Mesodermal cell (in vitro differentiated cells): ENCODE results near the gene MTRFR.

Experiments used
- H3K27ac ChIP-seq: 2 replicates; pipeline ENCODE4 v1.7.0; 2013; ENCODE audit warnings: mild to moderate bottlenecking, low read depth, low read length, moderate library complexity; ENCODE audit not compliant: severe bottlenecking
- H3K36me3 ChIP-seq: 2 replicates; pipeline ENCODE4 v1.7.1; 2013; ENCODE audit warnings: mild to moderate bottlenecking, low read length, moderate library complexity; ENCODE audit not compliant: control insufficient read depth, insufficient read depth
- H3K4me1 ChIP-seq: one replicate; pipeline ENCODE4 v1.7.1; 2013; ENCODE audit warnings: mild to moderate bottlenecking, low read length; ENCODE audit not compliant: insufficient read depth, control insufficient read depth, poor library complexity, severe bottlenecking
- H3K4me3 ChIP-seq: 2 replicates; pipeline ENCODE4 v1.7.0; 2013; ENCODE audit warnings: low read length, control low read depth, mild to moderate bottlenecking; ENCODE audit not compliant: insufficient read depth, poor library complexity, severe bottlenecking; ENCODE audit errors: extremely low read depth
- H3K9me3 ChIP-seq: 2 replicates; pipeline ENCODE4 v1.7.1; 2013; ENCODE audit warnings: mild to moderate bottlenecking, low read length, moderate library complexity; ENCODE audit not compliant: control insufficient read depth
- WGBS, 2 experiments: methylation state at CpG; one replicate each; pipeline ENCODE4 v1.1.5; 2013; ENCODE audit warnings: missing lambda C conversion rate in 2 of 2; ENCODE audit not compliant: insufficient coverage in 2 of 2; 5-methylcytosine and 5-hydroxymethylcytosine counted together

The MTRFR gene

DNA sequence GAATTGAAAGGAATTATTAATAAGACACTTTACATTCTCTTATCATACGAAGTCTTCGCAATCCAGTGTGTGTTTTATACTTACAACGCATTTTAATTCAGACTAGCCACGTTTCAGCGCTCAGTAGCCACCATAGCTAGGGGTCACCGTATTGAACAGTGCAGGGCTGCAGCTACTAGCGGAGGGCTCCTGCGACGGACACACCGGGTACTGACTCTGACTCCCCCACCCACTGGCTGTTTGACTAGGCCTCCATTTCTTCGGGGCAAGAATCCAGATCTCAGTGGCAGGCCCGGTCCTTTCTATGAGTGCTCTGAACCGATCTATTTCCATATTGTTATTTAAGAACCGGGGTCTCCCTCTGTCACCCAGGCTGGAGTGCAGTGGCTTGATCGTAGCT lies 39.9 kb downstream of the MTRFR start:
- H3K4me3 ChIP-seq = no peak overlapping the region

DNA sequence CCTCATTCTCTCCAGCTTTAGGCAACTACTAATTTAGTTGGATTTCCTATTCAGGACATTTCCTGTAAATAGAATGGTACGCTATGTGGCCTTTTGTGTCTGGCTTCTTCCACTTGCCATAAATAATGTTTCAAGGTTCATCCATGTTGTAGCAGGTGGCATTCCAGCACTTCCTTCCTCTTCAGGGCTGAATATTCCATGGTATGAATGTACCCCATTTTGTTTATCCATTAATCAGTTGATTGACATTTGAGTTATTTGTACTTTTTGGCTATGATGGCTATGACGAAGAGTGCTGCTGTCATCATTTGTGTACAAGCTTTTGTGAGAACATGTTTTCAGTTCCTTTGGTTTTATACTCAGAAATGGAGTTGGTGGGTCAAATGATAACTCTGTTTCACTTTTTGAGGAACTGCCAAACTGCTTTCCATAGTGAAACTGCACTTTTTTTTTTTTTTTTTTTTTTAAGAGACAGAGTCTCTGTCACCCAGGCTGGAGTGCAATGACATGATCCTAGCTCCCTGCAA lies 44.9 kb downstream of the MTRFR start:
- no peaks in the 10 kb centered on the region for H3K36me3 ChIP-seq
- 100% methylated on average over 2 of the region's 2 CpGs; no CpG with 5 or more reads in 1 of the 2 experiments for WGBS, 2 experiments
- H3K4me1 ChIP-seq = no peaks in the 10 kb centered on the region
- H3K9me3 ChIP-seq = no peaks in the 10 kb centered on the region
- no peak overlapping the region for H3K4me3 ChIP-seq
- no peak overlapping the region for H3K27ac ChIP-seq

More for the DNA sequence above, 39.9 kb downstream of the MTRFR start:
- WGBS, 2 experiments = 85 to 88% methylated on average over 9 to 14 of the region's 15 CpGs
- H3K27ac ChIP-seq = no peak overlapping the region
- peaks cover 17% of the 10 kb centered on the region for H3K4me1 ChIP-seq
- H3K36me3 ChIP-seq = peaks cover 9% of the 10 kb centered on the region
- H3K9me3 ChIP-seq = no peaks in the 10 kb centered on the region

DNA sequence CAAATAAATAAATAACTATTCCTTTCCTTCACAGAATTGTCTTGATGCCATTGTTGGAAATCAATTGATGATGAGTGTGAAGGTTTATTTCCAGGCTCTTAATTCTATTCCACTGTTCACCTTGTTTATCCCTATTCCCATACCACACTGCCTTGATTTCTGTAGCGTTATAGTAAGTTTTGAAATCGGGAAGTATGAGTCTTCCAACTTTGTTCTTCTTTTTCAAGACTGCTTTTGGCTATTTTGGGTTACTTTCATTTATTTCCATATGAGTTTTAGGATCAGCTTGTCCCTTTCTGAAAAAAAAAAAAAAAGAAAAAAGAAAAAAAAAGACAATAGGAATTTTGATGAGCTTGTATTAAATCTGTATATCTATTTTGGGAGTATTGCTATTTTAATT lies 47.7 kb downstream of the MTRFR start:
- Histone ChIP-seq H3K4me3 (no peak overlapping the region), H3K9me3 (no peaks in the 10 kb centered on the region), H3K36me3 (no peaks in the 10 kb centered on the region), H3K4me1 (no peaks in the 10 kb centered on the region), H3K27ac (no peak overlapping the region)
- 100% methylated on average over 1 of the region's 2 CpGs; no CpG with 5 or more reads in 1 of the 2 experiments for WGBS, 2 experiments

DNA sequence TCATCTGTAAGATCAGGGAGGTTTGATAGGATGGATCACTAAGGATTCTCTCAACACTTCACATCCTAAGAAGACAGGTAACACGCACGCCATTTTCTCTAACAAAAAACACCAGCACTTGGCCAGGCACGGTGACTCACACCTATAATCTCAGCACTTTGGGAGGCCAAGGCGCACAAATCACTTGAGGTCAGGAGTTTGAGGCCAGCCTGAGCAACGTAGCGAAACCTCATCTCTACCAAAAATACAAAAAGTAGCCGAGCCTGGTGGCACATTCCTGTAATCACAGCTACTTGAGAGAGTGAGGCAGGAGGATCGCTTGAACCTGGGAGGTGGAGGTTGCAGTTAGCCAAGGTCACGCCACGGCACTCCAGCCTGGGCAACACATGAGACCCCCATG lies 48.9 kb downstream of the MTRFR start:
- no peaks in the 10 kb centered on the region for H3K4me1 ChIP-seq
- no peaks in the 10 kb centered on the region for H3K9me3 ChIP-seq
- no peaks in the 10 kb centered on the region for H3K36me3 ChIP-seq
- H3K4me3 ChIP-seq = no peak overlapping the region
- WGBS, 2 experiments = 88 to 90% methylated on average over 5 to 10 of the region's 10 CpGs
- no peak overlapping the region for H3K27ac ChIP-seq

DNA sequence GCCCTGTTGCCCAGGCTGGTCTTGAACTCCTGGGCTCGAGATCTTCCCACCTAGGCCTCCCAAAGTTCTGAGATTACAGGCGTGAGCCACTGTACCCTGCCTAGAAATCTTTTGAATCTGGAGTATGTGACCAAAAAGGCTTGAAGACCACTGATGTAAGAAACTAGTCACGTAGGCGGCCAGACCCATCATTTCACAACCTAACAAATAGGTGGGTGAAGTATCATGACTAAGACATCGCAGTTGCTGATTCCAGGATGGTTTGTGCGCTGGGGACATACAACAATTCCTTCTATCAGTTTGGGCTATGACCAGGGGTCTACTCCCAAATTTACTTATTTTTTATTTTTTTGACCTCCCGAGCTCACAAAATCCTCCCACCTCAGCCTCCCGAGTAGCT lies 50.2 kb downstream of the MTRFR start:
- Histone ChIP-seq H3K36me3 (no peaks in the 10 kb centered on the region), H3K4me3 (no peak overlapping the region), H3K27ac (no peak overlapping the region), H3K4me1 (no peaks in the 10 kb centered on the region), H3K9me3 (no peaks in the 10 kb centered on the region)
- 94 to 100% methylated on average over 5 of the region's 8 CpGs for WGBS, 2 experiments

DNA sequence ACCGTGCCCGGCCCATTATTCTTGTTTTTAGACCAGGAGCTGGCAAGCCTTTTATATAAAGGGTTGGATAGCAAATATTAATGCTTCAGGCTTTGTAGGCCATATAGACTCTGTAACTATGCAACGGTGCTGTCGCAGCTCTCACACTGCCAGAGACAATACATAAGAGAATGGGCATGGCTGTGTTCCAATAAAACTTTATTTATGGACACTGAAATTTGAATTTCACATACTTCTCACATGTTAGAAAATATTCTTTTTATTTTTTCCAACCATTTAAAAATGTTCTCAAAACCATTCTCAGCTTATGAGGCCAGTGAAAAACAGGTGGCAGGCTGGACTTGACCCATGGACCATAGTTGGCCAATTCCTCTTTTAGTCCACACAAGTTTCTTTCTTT lies 51.4 kb downstream of the MTRFR start:
- Histone ChIP-seq H3K9me3 (no peaks in the 10 kb centered on the region), H3K4me1 (no peaks in the 10 kb centered on the region), H3K36me3 (peaks cover 11% of the 10 kb centered on the region), H3K27ac (no peak overlapping the region), H3K4me3 (no peak overlapping the region)
- WGBS, 2 experiments = 90 to 100% methylated on average over 2 of the region's 4 CpGs

DNA sequence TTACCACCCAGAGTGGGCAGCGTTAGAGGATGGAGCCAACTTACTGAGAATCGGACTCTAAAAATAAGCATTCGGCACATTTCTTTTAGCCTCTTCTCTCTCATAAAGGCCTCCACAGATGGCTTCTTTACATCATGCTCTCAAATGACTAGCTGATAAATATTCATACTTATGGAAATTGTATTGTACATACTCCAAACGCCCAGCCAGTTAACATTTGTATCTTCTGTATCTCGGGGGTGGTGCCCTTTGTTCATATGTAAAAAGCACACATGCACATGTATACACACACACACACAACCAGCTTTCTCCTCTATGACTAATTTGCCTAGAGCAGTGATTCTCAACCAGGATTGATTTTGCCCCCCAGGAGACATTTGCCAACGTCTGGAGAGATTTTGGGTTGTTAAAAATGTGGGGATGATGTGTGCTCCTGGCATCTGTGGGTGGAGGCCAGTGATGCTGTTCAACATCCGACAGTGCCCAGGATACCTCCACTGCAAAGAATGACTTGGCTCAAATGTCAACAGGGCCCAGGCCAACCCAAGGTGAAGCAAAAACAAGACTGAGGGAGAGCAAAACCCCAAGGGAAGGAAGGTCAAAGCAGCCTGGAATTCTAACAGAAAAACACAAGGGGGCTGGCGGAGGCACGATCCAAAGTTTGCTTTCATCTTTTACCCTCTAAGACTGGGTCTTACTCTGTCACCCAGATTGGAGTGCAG lies 53.6 kb downstream of the MTRFR start:
- H3K36me3 ChIP-seq = peaks cover 27% of the 10 kb centered on the region
- no peak overlapping the region for H3K4me3 ChIP-seq
- no peaks in the 10 kb centered on the region for H3K9me3 ChIP-seq
- H3K4me1 ChIP-seq = no peaks in the 10 kb centered on the region
- no peak overlapping the region for H3K27ac ChIP-seq
- 95 to 96% methylated on average over 6 to 7 of the region's 9 CpGs for WGBS, 2 experiments

DNA sequence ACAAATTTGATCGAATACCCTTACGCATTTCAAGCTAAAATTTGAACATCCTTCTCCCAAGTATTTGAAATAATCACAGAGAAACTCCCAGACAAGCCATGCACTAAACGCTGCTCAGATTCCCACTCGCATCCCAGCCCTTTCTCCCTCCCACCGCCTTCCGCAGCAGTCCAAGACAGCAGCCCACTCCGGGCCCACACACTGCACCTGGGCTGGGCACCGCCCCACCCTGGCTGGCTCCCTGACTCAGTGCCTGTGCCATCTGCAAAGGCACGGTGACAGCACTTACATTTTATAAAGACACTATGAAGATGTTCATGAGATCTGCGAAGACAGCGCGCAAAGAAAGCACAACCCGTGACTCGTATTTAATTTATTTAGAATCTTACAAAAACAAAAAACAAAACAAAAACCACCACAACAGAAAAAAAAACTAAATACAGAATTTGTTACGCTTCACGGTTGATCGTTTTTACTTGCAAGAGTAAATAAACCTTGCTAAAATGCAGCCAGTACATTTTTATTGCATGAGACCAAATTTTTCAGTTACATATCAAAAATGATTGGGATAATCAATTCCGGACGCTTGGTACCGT lies 55.6 kb downstream of the MTRFR start:
- H3K9me3 ChIP-seq = no peaks in the 10 kb centered on the region
- WGBS, 2 experiments = 97 to 98% methylated on average over 15 to 20 of the region's 20 CpGs

DNA sequence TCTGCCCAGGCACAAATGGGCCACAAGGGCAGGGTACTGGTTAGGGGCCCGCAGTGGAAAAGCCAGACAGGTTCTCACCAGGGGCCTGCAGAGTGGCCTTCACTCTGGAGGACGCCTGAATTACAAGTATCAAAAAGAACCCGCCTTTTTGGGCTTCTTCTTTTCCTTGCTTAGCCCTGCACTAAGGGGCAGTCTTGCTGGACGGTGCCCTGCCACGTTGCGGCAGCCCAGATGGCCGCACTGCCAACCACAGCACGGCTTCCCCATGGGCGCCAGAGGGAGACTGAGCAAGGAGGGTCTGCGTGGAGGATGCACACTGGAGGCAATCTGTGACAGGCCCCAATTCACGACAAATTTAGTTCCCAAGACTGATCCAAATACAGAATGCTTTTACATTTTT lies 56.7 kb downstream of the MTRFR start:
- Histone ChIP-seq H3K27ac (no peak overlapping the region), H3K9me3 (no peaks in the 10 kb centered on the region), H3K36me3 (peaks cover 52% of the 10 kb centered on the region), H3K4me3 (no peak overlapping the region), H3K4me1 (no peaks in the 10 kb centered on the region)
- WGBS, 2 experiments = 97 to 99% methylated on average over 5 to 10 of the region's 11 CpGs

More for the DNA sequence above, 55.6 kb downstream of the MTRFR start:
- H3K4me1 ChIP-seq = no peaks in the 10 kb centered on the region
- no peak overlapping the region for H3K27ac ChIP-seq
- H3K4me3 ChIP-seq = no peak overlapping the region
- H3K36me3 ChIP-seq = peaks cover 45% of the 10 kb centered on the region

DNA sequence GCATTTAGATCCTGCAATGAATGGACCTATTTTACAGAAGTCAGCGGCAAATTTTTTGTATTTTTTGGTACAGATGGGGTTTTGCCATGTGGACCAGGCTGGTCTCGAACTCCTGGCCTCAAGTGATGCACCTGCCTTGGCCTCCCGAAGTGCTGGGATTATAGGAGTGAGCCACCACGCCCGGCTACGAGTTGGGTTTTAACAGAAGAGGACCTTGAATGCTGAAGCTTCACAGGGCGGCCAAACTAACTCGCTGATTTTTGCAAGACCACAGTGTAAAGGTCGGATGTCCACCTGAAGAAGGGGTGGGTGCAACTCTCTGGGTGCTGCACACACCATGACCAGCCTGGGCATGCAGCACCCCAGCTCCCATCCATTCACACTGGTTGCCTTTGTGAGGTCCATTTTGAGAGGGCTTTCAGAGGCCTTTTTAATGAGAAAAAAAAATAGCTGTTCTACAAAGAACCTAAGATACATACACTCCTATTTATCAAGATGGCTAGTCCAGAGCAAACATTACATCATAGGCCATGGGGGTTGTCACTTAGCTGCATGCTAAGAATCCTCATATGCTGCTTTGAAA lies 60.0 kb downstream of the MTRFR start:
- H3K4me3 ChIP-seq = no peak overlapping the region
- no peak overlapping the region for H3K27ac ChIP-seq
- no peaks in the 10 kb centered on the region for H3K4me1 ChIP-seq
- peaks cover 85% of the 10 kb centered on the region for H3K36me3 ChIP-seq
- H3K9me3 ChIP-seq = no peaks in the 10 kb centered on the region
- 85 to 89% methylated on average over 6 to 9 of the region's 9 CpGs for WGBS, 2 experiments

DNA sequence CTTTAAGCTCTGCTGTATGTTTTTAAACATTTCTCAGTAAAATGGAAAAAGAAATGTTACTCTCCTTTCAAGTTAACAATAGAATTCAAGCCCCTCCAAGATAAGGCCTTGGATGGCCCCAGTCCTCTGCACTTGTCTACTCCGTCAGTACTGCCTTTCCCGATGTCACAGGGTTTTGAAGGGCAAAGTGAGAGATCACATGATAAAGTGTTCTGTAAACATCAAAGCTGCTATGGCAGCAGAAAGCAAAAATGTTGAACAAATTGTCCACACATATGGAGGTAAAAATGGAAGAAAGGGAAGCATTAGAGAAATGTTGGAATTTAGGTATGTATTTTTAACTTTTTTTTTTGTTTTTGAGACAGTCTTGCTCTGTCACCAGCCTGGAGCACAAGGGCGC lies 71.9 kb downstream of the MTRFR start:
- Histone ChIP-seq H3K4me3 (no peak overlapping the region), H3K27ac (no peak overlapping the region), H3K36me3 (peaks cover 97% of the 10 kb centered on the region), H3K4me1 (no peaks in the 10 kb centered on the region), H3K9me3 (no peaks in the 10 kb centered on the region)
- WGBS, 2 experiments = 94 to 100% methylated on average over 2 to 3 of the region's 3 CpGs
